H1 (cell line): ENCODE measurements around the gene NEGR1. TPM values are rescaled to one million over a fixed set of nuclear protein-coding genes. Genes with fewer than 3 reads are reported as not detected.

Source experiments
- GABPA ChIP-seq: IDR thresholded peaks from 2 replicates; pipeline ENCODE4 v1.6.1; 2011; ENCODE audit warnings: mild to moderate bottlenecking, low read length, moderate library complexity, borderline replicate concordance; ENCODE audit not compliant: insufficient read depth
- RFX5 ChIP-seq: IDR thresholded peaks from 2 replicates; pipeline ENCODE4 v1.6.1; 2011; ENCODE audit warnings: low read depth, low read length, improper control_type of control experiment, borderline replicate concordance
- SAP30 ChIP-seq: fragments of 300-600 bp; sonication (generic); IDR thresholded peaks from 2 replicates; pipeline ENCODE4 v1.7.1; 2012; ENCODE audit warnings: low read length, moderate library complexity, mild to moderate bottlenecking, inconsistent platforms; ENCODE audit not compliant: insufficient read depth, insufficient replicate concordance
- TAF7 ChIP-seq: optimal IDR thresholded peaks from 2 replicates; pipeline ENCODE3; 2011; ENCODE audit warnings: low read depth, mild to moderate bottlenecking, inconsistent platforms, low read length, moderate library complexity, borderline replicate concordance
- TBP ChIP-seq: IDR thresholded peaks from 2 replicates; pipeline ENCODE4 v1.6.1; 2011; ENCODE audit warnings: low read depth, low read length, improper control_type of control experiment
- polyA plus RNA-seq, 7 experiments: library from polyadenylated mRNA; depleted of rRNA in 3 of 7; stranded (reverse) in 5 of 7; unstranded in 2 of 7; fragments of >200 nt in 5 of 7; fragments of 200-250 nt in 2 of 7; gene quantifications; 1 replicate in 5 of 7; 2 replicates in 1 of 7; 4 replicates in 1 of 7; pipeline versions ENCODE4 v1.2.1 to v1.2.3, GENCODE V29; 2011 to 2013; ENCODE audit warnings: missing spikeins in 2 of 7, mixed read lengths in 2 of 7
- total RNA-seq: library from RNA; stranded (reverse); fragmentation: NEBNext Ultra II Directional; extraction: Animal tissue kit (Norgen Biotek cat#: 25700); gene quantifications from 2 replicates; pipeline ENCODE4 v1.2.1, GENCODE V29; 2021

NEGR1 gene
- total and polyA plus RNA-seq, 2 of the 8 experiments (the other 6 are each of a cell fraction or from before 2014, with no cell fraction given) = 0.71 to 1.3 TPM

DNA sequence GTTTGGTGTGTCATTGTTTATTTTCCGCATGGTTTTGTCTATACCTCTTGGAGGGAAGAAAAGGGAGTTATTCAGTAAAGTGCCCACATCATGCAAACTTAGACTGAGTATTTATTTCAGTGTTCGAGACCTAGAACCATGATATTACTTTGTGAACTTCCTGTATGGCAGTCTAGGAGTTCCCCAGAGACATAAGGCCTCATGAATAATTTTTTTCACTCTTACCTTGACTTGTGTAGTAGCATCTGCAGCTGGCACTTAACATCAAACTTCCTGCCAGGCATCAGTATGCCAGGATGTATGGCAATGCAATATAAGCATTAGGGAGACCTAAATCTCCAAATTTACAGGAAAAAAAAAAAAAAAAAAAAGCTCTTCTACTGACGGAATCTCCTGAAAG lies 287.7 kb downstream of the NEGR1 start (continued):
- TF ChIP-seq RFX5 = no peak
- no peak for TF ChIP-seq TBP
- TF ChIP-seq TAF7 = no peak
- no peak for TF ChIP-seq GABPA
- no peak for TF ChIP-seq SAP30
